T-helper 1 cell (primary cell): ENCODE data around the gene SPTB.
A peak's percentile ranks its signal among the peaks of the same experiment; 100 is the strongest.

Experiments
- DNase-seq, 5 donors: peaks; one replicate each; pipeline ENCODE4 v3.0.0-alpha.2; 2012 to 2020

Gene SPTB

GRCh38 chr14:64745511-64746091 lies 134.1 kb downstream of the SPTB start:
- DNase-seq = no peak

GRCh38 chr14:64743061-64743460 lies 136.6 kb downstream of the SPTB start:
- no peak for DNase-seq

GRCh38 chr14:64741961-64742360 lies 137.7 kb downstream of the SPTB start:
- no peak for DNase-seq

- DNase-seq = no peak
Measured at GRCh38 chr14:64741200-64741599, 138.5 kb downstream of the SPTB start.

GRCh38 chr14:64738281-64738804 lies 141.4 kb downstream of the SPTB start:
- DNase-seq = no peak

- no peak for DNase-seq
Measured at GRCh38 chr14:64737391-64738280, 142.1 kb downstream of the SPTB start.

GRCh38 chr14:64736271-64737169 lies 143.2 kb downstream of the SPTB start:
- DNase-seq = no peak

- no peak for DNase-seq
Measured at GRCh38 chr14:64734990-64735389, 144.7 kb downstream of the SPTB start.

- no peak for DNase-seq
Measured at GRCh38 chr14:64733899-64734298, 145.8 kb downstream of the SPTB start.

GRCh38 chr14:64733321-64733720 lies 146.4 kb downstream of the SPTB start:
- no peak for DNase-seq

- no peak for DNase-seq
Measured at GRCh38 chr14:64732536-64733120, 147.1 kb downstream of the SPTB start.

GRCh38 chr14:64732066-64732465 lies 147.6 kb downstream of the SPTB start:
- no peak for DNase-seq

- DNase-seq = no peak
Measured at GRCh38 chr14:64731141-64731581, 148.5 kb downstream of the SPTB start.

- no peak for DNase-seq
Measured at GRCh38 chr14:64730681-64731080, 149.0 kb downstream of the SPTB start.

GRCh38 chr14:64730061-64730440 lies 149.7 kb downstream of the SPTB start:
- DNase-seq = no peak

- no peak for DNase-seq
Measured at GRCh38 chr14:64729386-64730060, 150.2 kb downstream of the SPTB start.

GRCh38 chr14:64728856-64729255 lies 150.9 kb downstream of the SPTB start:
- no peak for DNase-seq

GRCh38 chr14:64728106-64728505 lies 151.6 kb downstream of the SPTB start:
- DNase-seq = no peak

- no peak for DNase-seq
Measured at GRCh38 chr14:64727551-64728071, 152.1 kb downstream of the SPTB start.

- DNase-seq = peak in 3 of 5 donors; percentile 37 to 49 (median 49)
Measured at GRCh38 chr14:64726585-64726890, 153.2 kb downstream of the SPTB start.

GRCh38 chr14:64725879-64726584 lies 153.7 kb downstream of the SPTB start:
- DNase-seq = no peak
